SK-N-SH (cell line): ENCODE results near the gene MAU2.

Source experiments
- CTCF ChIP-seq: fragments of 200-600 bp; sonication (generic); IDR thresholded peaks from 2 replicates; pipeline ENCODE4 v1.6.1; 2017; ENCODE audit warnings: antibody characterized with exemption, mild to moderate bottlenecking, moderate library complexity
- EZH2phosphoT487 ChIP-seq: fragments of 200-600 bp; sonication (generic); IDR thresholded peaks from 2 replicates; pipeline ENCODE4 v1.6.1; 2017; ENCODE audit warnings: low read depth, mixed run types, mild to moderate bottlenecking, antibody characterized with exemption, moderate library complexity, borderline replicate concordance
- GATA2 ChIP-seq: sonication (generic); formaldehyde crosslinking; IDR thresholded peaks from 2 replicates; pipeline ENCODE4 v1.5.0; 2020; ENCODE audit warnings: mild to moderate bottlenecking, missing genetic modification reagents
- JUND ChIP-seq: IDR thresholded peaks from 2 replicates; pipeline ENCODE4 v1.4.0; 2012
- NRF1 ChIP-seq: IDR thresholded peaks from 2 replicates; pipeline ENCODE4 v1.6.1; 2012; ENCODE audit warnings: low read depth, mild to moderate bottlenecking, low read length
- RAD21 ChIP-seq: IDR thresholded peaks from 2 replicates; pipeline ENCODE4 v1.6.1; 2012; ENCODE audit warnings: mild to moderate bottlenecking, low read length
- SMC3 ChIP-seq: IDR thresholded peaks from 2 replicates; pipeline ENCODE4 v1.6.1; 2012; ENCODE audit warnings: low read depth, low read length, improper control_type of control experiment
- USF2 ChIP-seq: fragments of 150-350 bp; IDR thresholded peaks from 2 replicates; pipeline ENCODE4 v1.6.1; 2017; ENCODE audit warnings: antibody characterized with exemption, low read length, low read depth, borderline replicate concordance

GRCh38 chr19:19335408-19336158 is 15.0 kb downstream of the MAU2 start:
- TF ChIP-seq CTCF (no peak), GATA2 (no peak), SMC3 (no peak), EZH2phosphoT487 (no peak), NRF1 (no peak), RAD21 (no peak), USF2 (no peak), JUND (no peak)
